Measurements from ENCODE around the gene LIN7B. TPM values are rescaled to one million over a fixed set of nuclear protein-coding genes. Genes with fewer than 3 reads are reported as not detected.

LIN7B gene
- total and polyA plus RNA-seq, 2 of the 8 experiments (the other 6 are each of a cell fraction or from before 2014, with no cell fraction given), result 4.1 to 4.2 TPM

GRCh38 chr19:49135686-49136085 lies 21.5 kb downstream of the LIN7B start:
- Histone ChIP-seq H3K27me3 (replicated peaks in 1 of 4; ENCODE audit: control insufficient read depth in 3 of 4, extremely low read depth in 1 of 4, insufficient read depth in 3 of 4, low read length in 3 of 4) (no peaks in the 10 kb centered on the region), H3K23me2 (ENCODE audit: low read depth, low read length) (peaks cover 4% of the 10 kb centered on the region; the same call in 1 of the 2 replicates), H3K23ac (ENCODE audit: insufficient read length) (no peak overlapping the region), H4K91ac (replicated peaks; ENCODE audit: insufficient read length, low read length) (peak overlapping the region; percentile 74), H2BK12ac (ENCODE audit: low read depth, low read length) (peak overlapping the region; percentile 39; the same call in 1 of the 2 replicates), H4K8ac (ENCODE audit: extremely low read depth, insufficient read depth, low read length) (peak overlapping the region; percentile 68; the same call in 1 of the 2 replicates), H3K36me3 (ENCODE audit: control insufficient read depth in 2 of 4, insufficient read depth in 4 of 4, low read length in 3 of 4) (peaks cover 0 to 5% (median 2%) of the 10 kb centered on the region in 4 experiments; a peak in 2 of 8 replicates), H3K9ac (replicated peaks in 1 of 4; ENCODE audit: extremely low read depth in 1 of 4, low read depth in 3 of 4, low read length in 3 of 4) (no peak overlapping the region), H4K5ac (ENCODE audit: insufficient read length, low read depth, low read length) (peak overlapping the region; percentile 15), H4K20me1 (replicated peaks in 1 of 2; ENCODE audit: control insufficient read depth in 1 of 2, insufficient read depth in 2 of 2, low read length in 2 of 2) (peaks cover 0 to 1% of the 10 kb centered on the region in 2 experiments), H3K79me2 (ENCODE audit: control insufficient read depth in 1 of 2, insufficient read depth in 2 of 2, low read length in 2 of 2) (no peaks in the 10 kb centered on the region), H3K27ac (ENCODE audit: low read depth, low read length) (no peak overlapping the region; the same call in 1 of the 2 replicates), H3K4me3 (ENCODE audit: extremely low read depth in 1 of 4, insufficient read depth in 2 of 4, low read depth in 3 of 4, low read length in 4 of 4) (no peak overlapping the region), H2BK5ac (ENCODE audit: low read depth, low read length) (no peak overlapping the region), H3K18ac (ENCODE audit: extremely low read depth, low read length) (no peak overlapping the region; the same call in 1 of the 2 replicates), H3K4me2 (ENCODE audit: insufficient read depth in 1 of 2, low read depth in 2 of 2, low read length in 2 of 2) (no peak overlapping the region), H2BK120ac (replicated peaks; ENCODE audit: low read depth, low read length) (no peak overlapping the region), H3K9me3 (ENCODE audit: insufficient read depth in 2 of 2, low read depth in 1 of 2, low read length in 1 of 2) (no peaks in the 10 kb centered on the region), H2AFZ (ENCODE audit: low read length) (no peak overlapping the region), H3K14ac (ENCODE audit: insufficient read length) (no peak overlapping the region), H2BK15ac (ENCODE audit: low read length) (no peak overlapping the region), H3K4ac (replicated peaks; ENCODE audit: insufficient read length, low read depth, low read length) (no peak overlapping the region), H3K79me1 (ENCODE audit: low read depth, low read length) (no peaks in the 10 kb centered on the region), H2BK20ac (ENCODE audit: low read length) (no peak overlapping the region), H2AK5ac (ENCODE audit: low read depth, low read length) (no peak overlapping the region), H3K56ac (replicated peaks; ENCODE audit: insufficient read length, low read depth, low read length) (peak overlapping the region; percentile 46), H3K4me1 (replicated peaks in 1 of 4; ENCODE audit: control insufficient read depth in 3 of 4, insufficient read depth in 4 of 4, low read length in 3 of 4) (peaks cover 4 to 12% (median 7%) of the 10 kb centered on the region in 4 experiments; a peak in 6 of 7 replicates)
- CTCF ChIA-PET (ENCODE audit: partially characterized antibody), result interaction anchor here (0.6 to 9.7 kb wide), 6 partner anchors 9 to 988 kb away, joined by 4 to 99 read pairs (median 8); no protein-coding TSS in a partner anchor
- DNase-seq (ENCODE audit: low read depth in 1 of 2, low spot score in 2 of 2) (no peak), FAIRE-seq (no peak)
- WGBS, 2 experiments (ENCODE audit: extremely low coverage in 1 of 2, insufficient coverage in 1 of 2, insufficient read length in 1 of 2, insufficient replicate concordance in 2 of 2, low coverage in 1 of 2, low lambda C conversion rate in 2 of 2, missing lambda C conversion rate in 1 of 2), result 89% methylated on average over 5 of the region's 5 CpGs; no CpG with 5 or more reads in 1 of the 2 experiments
- POLR2A ChIA-PET (ENCODE audit: partially characterized antibody), result interaction anchor here (0.5 to 5.8 kb wide), 4 partner anchors 11 to 26 kb away, joined by 3 to 47 read pairs (median 6); no protein-coding TSS in a partner anchor
- no peak for TF ChIP-seq POU5F1 (IDR thresholded peaks at IDR 0.05; ENCODE audit: low read depth, low read length)
